ENCODE data around the gene ACTR3.

ACTR3 gene

DNA sequence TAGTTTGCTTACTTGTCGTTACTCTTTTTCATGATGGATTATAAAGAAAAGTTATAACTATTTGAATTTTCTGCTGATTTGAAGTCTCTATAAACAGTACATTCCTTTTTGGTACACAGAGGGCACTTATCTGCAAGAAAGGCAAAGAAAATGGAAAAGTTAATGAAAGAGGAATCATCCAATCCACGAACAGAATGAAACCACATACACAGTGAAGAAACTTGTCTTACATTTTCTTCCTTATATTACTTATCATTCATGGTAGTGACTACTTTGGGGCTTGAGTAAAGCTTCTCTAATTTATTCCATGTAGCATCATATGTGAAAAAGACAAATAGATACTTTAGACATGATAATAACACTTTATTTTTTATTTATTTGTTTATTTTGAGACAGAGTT is 14.8 kb upstream of the ACTR3 start:
- no peak for DNase-seq (ENCODE audit: low read depth in 4 of 4, low spot score in 1 of 4)

DNA sequence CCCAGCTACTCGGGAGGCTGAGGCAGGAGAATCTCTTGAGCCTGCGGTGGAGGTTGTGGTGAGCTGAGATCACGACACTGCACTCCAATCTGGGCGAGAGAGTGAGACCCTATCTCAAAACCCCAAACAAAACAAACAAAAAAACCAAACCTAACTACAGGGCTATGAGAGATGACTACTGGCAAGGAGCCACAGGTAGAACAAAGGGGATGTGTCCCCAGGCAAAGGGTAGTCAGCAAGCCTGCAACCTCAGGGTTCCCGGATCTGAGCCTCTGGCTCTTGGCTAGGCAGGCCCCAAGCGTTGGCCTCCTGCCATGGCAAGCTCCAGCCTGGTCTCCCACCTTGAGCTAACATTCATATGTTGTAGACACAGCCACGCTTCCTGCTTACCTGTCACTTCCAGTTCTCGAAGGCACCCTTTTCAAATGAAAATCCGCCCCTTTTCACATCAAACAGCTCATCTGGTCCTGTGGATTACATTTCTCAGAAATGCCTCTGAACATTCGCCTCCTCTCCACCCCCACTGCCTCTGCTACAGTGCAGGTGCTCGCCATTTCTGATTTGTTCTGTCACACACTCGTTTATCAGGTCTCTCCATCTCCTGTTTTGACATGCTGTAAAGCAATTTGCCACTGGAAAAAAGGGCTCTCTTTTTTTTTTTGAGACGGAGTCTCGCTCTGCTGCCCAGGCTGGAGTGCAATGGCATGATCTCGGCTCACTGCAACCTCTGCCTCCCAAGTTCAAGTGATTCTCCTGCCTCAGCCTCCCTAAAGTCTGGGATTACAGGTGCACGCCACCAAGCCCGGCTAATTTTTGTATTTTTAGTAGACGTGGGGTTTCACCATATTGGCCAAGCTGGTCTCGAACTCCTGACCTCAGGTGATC is 13.1 kb upstream of the ACTR3 start:
- peak in 2 of 4 experiments; percentile 28 to 54 for DNase-seq (ENCODE audit: low read depth in 4 of 4, low spot score in 1 of 4)

GRCh38 chr2:113877711-113878598 is 11.9 kb upstream of the ACTR3 start:
- DNase-seq (ENCODE audit: low read depth in 4 of 4, low spot score in 1 of 4), result no peak

- no peak for DNase-seq (ENCODE audit: low read depth in 4 of 4, low spot score in 1 of 4)
These were observed 11.1 kb upstream of the ACTR3 start for GRCh38 chr2:113878743-113879142.

- no peak for DNase-seq (ENCODE audit: low read depth in 4 of 4, low spot score in 1 of 4)
These were observed 10.4 kb upstream of the ACTR3 start for GRCh38 chr2:113879457-113879856.

DNA sequence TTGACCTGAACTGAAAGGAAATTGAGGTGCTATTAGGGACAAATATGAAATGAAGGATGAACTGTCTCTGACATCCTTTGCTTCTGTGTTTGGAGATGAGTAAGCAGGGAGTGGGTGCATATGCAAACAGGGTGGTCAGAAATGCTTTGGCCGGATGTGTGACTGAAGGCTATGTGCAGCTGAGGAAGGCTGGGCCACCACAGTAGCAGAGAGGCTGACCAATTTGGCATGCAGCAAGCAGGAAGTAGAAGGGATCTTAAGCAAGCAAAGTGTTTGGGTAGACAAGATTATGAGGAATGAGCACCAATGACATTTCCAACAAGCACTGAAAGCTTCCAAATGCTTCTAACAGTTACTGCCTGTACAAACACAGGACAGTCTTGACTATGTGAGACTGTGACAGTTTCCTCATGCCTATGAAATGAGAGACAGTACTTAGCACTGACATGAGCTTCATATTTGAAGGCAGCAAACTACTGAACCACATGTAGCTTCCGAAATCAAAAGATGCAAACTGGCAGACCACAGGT is 3.3 kb upstream of the ACTR3 start:
- DNase-seq (ENCODE audit: low read depth in 4 of 4, low spot score in 1 of 4), result peak in 1 of 4 experiments; percentile 28

- DNase-seq (ENCODE audit: low read depth in 4 of 4, low spot score in 1 of 4), result no peak
These were observed 2.7 kb upstream of the ACTR3 start for GRCh38 chr2:113887009-113887792.

DNA sequence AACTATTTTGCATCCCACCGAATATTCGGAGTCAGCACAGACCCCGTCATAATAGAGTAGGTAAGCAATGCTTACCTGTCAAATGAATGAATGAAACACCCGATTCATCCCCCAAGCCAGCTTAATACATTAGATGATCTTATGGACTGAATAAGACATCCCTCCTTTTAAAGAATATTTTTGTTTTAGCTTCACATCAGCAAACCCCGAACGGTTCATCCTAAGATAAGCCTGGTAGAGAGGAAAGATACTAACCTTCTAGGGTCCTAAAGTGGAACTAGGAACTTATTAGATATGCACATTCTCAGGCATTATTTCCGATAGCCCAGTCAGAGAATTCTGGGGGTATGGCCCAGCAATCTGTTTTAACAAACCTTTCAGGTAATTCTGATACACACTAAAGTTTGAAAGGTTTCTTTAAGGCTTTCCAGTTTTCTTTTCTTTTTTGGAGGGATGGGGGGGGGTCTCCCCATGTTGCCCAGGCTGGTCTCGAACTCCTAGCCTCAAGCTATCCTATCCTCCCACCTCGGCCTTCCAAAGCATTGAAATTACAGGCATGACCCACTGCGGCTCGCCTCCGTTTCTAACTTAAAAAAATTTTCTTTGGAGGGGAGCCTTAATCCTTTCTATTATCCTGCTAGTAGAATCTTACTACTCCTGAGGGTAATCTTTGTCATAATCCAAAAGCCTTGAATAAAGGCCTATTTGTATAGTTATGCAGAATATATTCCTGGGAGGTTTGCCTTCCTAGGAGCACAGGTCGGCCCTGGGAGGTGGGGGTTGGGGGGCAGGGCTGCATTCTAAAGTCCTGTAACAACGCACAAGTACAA is 1.0 kb upstream of the ACTR3 start:
- no peak for DNase-seq (ENCODE audit: low read depth in 4 of 4, low spot score in 1 of 4)

- peak; percentile 29 to 59 (median 40) for DNase-seq (ENCODE audit: low read depth in 4 of 4, low spot score in 1 of 4)
These were observed 655 bp downstream of the ACTR3 start for GRCh38 chr2:113890253-113891235.

GRCh38 chr2:113891265-113891959 is 1.5 kb downstream of the ACTR3 start:
- DNase-seq (ENCODE audit: low read depth in 4 of 4, low spot score in 1 of 4), result no peak

DNA sequence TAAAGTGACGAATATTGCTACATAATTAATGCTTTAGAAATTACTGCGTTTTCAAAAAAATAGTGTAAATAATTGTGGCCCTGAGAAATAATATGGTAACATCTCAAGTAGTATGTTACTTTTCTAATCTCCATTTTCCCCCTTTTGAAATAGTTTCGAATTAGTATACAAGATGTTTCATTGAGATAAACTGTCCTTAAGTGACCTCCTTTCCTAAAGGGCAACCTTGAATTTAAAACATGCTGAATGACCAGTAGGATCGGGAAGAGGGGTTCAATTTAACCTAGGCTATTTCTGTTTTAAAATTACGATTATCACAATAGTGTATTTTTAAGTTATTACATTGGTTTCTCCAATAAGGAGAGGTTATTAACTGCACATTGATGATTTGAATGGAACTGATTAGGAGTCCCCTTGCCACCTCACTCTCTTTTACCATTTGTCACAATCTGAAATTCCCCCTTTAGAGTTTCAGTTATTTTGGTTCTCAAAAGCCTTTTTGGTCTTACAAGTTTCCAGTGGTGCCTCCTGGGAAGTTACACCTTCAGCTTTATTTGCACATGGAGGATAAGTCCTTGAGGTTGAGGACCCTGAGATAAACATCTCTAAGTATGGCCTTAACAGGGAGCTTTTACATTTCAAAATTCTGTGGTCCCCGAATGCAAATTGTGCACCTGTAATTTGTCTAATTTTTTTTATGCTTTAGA is 2.3 kb downstream of the ACTR3 start:
- no peak for DNase-seq (ENCODE audit: low read depth in 4 of 4, low spot score in 1 of 4)

DNA sequence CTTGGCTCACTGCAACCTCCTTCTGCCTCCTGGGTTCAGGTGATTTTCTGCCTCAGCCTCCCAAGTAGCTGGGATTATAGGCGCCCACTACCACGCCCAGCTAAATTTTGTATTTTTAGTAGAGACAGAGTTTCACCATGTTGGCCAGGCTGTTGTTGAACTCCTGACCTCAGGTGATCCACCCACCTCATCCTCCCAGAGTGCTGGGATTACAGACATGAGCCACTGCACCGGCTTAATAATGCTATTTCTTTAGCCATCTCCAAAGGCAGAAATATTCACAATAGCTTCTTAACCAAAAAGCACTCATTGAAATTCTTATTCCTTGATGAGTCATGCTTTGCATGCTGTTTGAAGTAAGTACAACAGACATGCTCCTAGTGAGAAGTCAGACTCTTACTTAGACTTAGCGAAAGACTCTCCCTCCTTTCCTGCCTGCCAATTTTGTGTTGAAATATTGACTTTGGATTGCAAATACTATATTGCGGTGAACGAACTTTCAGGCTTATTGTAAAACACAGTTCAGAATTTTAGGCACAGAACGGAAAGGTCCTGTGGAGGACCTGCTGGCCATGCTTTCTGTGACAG is 4.4 kb downstream of the ACTR3 start:
- no peak for DNase-seq (ENCODE audit: low read depth in 4 of 4, low spot score in 1 of 4)

DNA sequence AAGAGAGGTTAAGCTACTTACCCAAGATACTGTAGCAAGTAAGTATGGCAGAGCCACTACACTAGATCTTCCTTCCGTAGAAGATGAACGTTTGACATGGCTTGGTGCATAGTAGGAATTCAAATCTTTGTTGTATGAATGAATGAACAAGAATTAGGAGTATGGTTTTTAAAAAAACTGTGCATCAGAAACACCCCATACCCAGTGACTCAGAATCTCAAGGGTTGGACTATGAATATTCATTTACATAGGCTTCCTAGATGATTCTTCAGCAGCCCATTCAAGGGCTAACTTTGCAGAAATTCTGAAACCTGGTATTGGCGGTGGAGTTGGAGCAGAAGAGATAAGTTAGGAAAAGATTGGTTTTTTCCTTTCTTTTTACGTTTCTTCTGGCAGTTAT is 5.4 kb downstream of the ACTR3 start:
- no peak for DNase-seq (ENCODE audit: low read depth in 4 of 4, low spot score in 1 of 4)

DNA sequence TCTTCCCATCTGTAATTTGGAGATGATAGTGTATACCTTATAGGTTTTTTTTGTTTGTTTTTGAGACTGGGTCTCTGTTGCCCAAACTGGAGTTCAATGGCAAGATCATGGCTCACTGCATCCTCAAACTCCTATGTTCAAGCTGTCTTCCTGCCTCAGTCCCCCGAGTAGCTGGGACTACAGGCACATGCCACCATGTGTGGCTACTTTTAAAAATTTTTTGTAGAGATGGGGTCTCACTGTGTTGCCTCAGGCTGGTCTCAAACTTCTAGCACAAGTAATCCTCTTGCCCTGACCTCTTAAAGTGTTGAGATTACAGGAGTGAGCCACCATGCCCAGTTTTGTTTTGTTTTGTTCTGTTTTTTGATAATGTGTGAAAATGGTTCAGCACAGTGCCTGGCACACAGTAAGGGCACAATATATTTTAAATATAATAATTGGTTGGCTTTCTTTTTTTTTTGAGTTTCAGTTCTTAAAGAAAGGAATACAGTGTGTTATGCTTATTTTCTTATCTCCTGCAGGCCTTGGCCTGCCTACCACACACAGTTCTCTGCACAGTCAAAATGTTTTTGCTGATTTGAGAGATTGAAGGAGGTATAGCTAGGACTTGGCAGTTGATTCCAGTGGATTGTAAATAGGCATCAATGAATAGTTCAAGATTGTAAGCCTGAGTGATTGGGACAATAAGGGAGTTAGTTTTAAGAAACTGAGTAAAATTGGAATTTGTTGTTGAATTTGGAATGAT is 6.1 kb downstream of the ACTR3 start:
- no peak for DNase-seq (ENCODE audit: low read depth in 4 of 4, low spot score in 1 of 4)

GRCh38 chr2:113896791-113897190 is 6.9 kb downstream of the ACTR3 start:
- no peak for DNase-seq (ENCODE audit: low read depth in 4 of 4, low spot score in 1 of 4)

GRCh38 chr2:113898081-113898480 is 8.2 kb downstream of the ACTR3 start:
- no peak for DNase-seq (ENCODE audit: low read depth in 4 of 4, low spot score in 1 of 4)

- no peak for DNase-seq (ENCODE audit: low read depth in 4 of 4, low spot score in 1 of 4)
These were observed 9.3 kb downstream of the ACTR3 start for GRCh38 chr2:113899166-113899565.

Measured in stimulated activated CD4-positive, alpha-beta T cell treated with anti-CD3 and anti-CD28 coated beads, Interleukin-1b, Interleukin-23, amount 100 ng/mL, for 24 hours (primary cell).